Trophoblast cell (in vitro differentiated cells and primary cell): ENCODE data around the gene PCDHGB6.
"Not testable (repeated sequence)": the region's sequence is repeated elsewhere in the genome, so short reads cannot be mapped to it uniquely, and the experiment has no call there.

Experiments used
- DNase-seq, 2 donors: peaks; one replicate each; pipeline ENCODE4 v3.0.0-alpha.2; 2016
- H2AFZ ChIP-seq: 2 replicates; pipeline ENCODE4 v1.6.1; 2013; ENCODE audit warnings: low read length, moderate library complexity, mild to moderate bottlenecking; ENCODE audit not compliant: insufficient read depth, poor library complexity
- H2AK5ac ChIP-seq: 2 replicates; pipeline ENCODE4 v1.6.1; 2013; ENCODE audit warnings: mild to moderate bottlenecking, low read length
- H2BK120ac ChIP-seq: 2 replicates; pipeline ENCODE4 v1.6.1; 2013; ENCODE audit warnings: low read length, mild to moderate bottlenecking, moderate library complexity; ENCODE audit not compliant: insufficient read depth, poor library complexity
- H2BK12ac ChIP-seq: 2 replicates; pipeline ENCODE4 v1.6.1; 2013; ENCODE audit warnings: mild to moderate bottlenecking, low read length, moderate library complexity
- H2BK5ac ChIP-seq: 2 replicates; pipeline ENCODE4 v1.6.1; 2013; ENCODE audit warnings: low read length, low read depth, moderate library complexity, mild to moderate bottlenecking; ENCODE audit not compliant: poor library complexity
- H3K14ac ChIP-seq: 2 replicates; pipeline ENCODE4 v1.6.1; 2013; ENCODE audit warnings: mild to moderate bottlenecking, low read length
- H3K18ac ChIP-seq: 2 replicates; pipeline ENCODE4 v1.6.1; 2013; ENCODE audit warnings: mild to moderate bottlenecking, low read length
- H3K23ac ChIP-seq: 2 replicates; pipeline ENCODE4 v1.6.1; 2013; ENCODE audit warnings: low read length
- H3K27ac ChIP-seq: 2 replicates; pipeline ENCODE4 v1.5.1; 2013; ENCODE audit warnings: low read depth, mild to moderate bottlenecking, inconsistent platforms, low read length, moderate library complexity
- H3K27me3 ChIP-seq: 2 replicates; pipeline ENCODE4 v1.6.1; 2013; ENCODE audit warnings: inconsistent platforms, mild to moderate bottlenecking, low read length, moderate library complexity; ENCODE audit not compliant: insufficient read depth
- H3K36me3 ChIP-seq, 2 experiments: 1 replicate in 1 of 2; 2 replicates in 1 of 2; pipeline ENCODE4 v1.6.1; 2013; ENCODE audit warnings: low read length in 2 of 2, mild to moderate bottlenecking in 2 of 2, moderate library complexity in 1 of 2; ENCODE audit not compliant: insufficient read depth in 2 of 2, control insufficient read depth in 1 of 2
- H3K4ac ChIP-seq: 2 replicates; pipeline ENCODE4 v1.6.1; 2013; ENCODE audit warnings: low read depth, mild to moderate bottlenecking, low read length, moderate library complexity
- H3K4me1 ChIP-seq, 2 experiments: 1 replicate in 1 of 2; 2 replicates in 1 of 2; pipeline ENCODE4 v1.6.1; 2013; ENCODE audit warnings: low read length in 2 of 2, mild to moderate bottlenecking in 2 of 2, moderate library complexity in 1 of 2; ENCODE audit not compliant: insufficient read depth in 2 of 2, control insufficient read depth in 1 of 2
- H3K4me2 ChIP-seq: 2 replicates; pipeline ENCODE4 v1.6.1; 2013; ENCODE audit warnings: inconsistent platforms, mild to moderate bottlenecking, low read length, moderate library complexity
- H3K4me3 ChIP-seq: 2 replicates; pipeline ENCODE4 v1.5.1; 2013; ENCODE audit warnings: mild to moderate bottlenecking, low read depth, low read length, inconsistent platforms
- H3K79me1 ChIP-seq: one replicate; pipeline ENCODE4 v1.6.1; 2013; ENCODE audit warnings: low read length
- H3K79me2 ChIP-seq: 2 replicates; pipeline ENCODE4 v1.6.1; 2013; ENCODE audit warnings: low read length, mild to moderate bottlenecking; ENCODE audit not compliant: control insufficient read depth, insufficient read depth, poor library complexity
- H3K9ac ChIP-seq: 2 replicates; pipeline ENCODE4 v1.6.1; 2013; ENCODE audit warnings: mild to moderate bottlenecking, low read length
- H3K9me3 ChIP-seq: 2 replicates; pipeline ENCODE4 v1.6.1; 2013; ENCODE audit warnings: low read depth, mild to moderate bottlenecking, control low read depth, inconsistent platforms, low read length; ENCODE audit not compliant: insufficient read depth
- H4K12ac ChIP-seq: 2 replicates; pipeline ENCODE4 v1.6.1; 2013; ENCODE audit warnings: low read depth, mild to moderate bottlenecking, low read length, moderate library complexity
- H4K8ac ChIP-seq: 2 replicates; pipeline ENCODE4 v1.6.1; 2013; ENCODE audit warnings: low read depth, mild to moderate bottlenecking, low read length, moderate library complexity
- H4K91ac ChIP-seq: one replicate; pipeline ENCODE4 v1.6.1; 2013; ENCODE audit warnings: low read depth, mild to moderate bottlenecking, low read length, moderate library complexity
- WGBS: extraction: QIAGEN DNeasy Blood & Tissue Kit; methylation state at CpG from one replicate; pipeline ENCODE4 v1.1.7; 2013; ENCODE audit warnings: missing lambda C conversion rate; ENCODE audit not compliant: insufficient read length, insufficient coverage; ENCODE audit errors: extremely low coverage; 5-methylcytosine and 5-hydroxymethylcytosine counted together

The PCDHGB6 gene

GRCh38 chr5:141412854-141413539 is 5.2 kb downstream of the PCDHGB6 start, which contains the start of gene PCDHGA10:
PCDHGA10 (plus strand) TSS chr5:141412987; CDS start chr5:141413176, 189 bp downstream.
- H3K14ac ChIP-seq: peak within 1 kb of the TSS; percentile 34
- no peak within 1 kb of the TSS for H3K27ac ChIP-seq
- H3K79me2 ChIP-seq: no peaks in the 10 kb centered on the region
- H2BK120ac ChIP-seq: no peak within 1 kb of the TSS
- H3K4ac ChIP-seq: no peak within 1 kb of the TSS
- H3K27me3 ChIP-seq: no peaks in the 10 kb centered on the region
- H3K79me1 ChIP-seq: peaks cover 5% of the 10 kb centered on the region
- H3K9ac ChIP-seq: peak within 1 kb of the TSS; percentile 39
- peak within 1 kb of the TSS; percentile 62 for H3K4me2 ChIP-seq
- peak within 1 kb of the TSS; percentile 70 for H3K4me3 ChIP-seq
- H2BK5ac ChIP-seq: no peak within 1 kb of the TSS
- no peak within 1 kb of the TSS for H4K12ac ChIP-seq
- no peak within 1 kb of the TSS for H3K23ac ChIP-seq
- DNase-seq: peak; percentile 69 to 84
- H2AFZ ChIP-seq: no peak within 1 kb of the TSS
- peak within 1 kb of the TSS; percentile 27 for H3K18ac ChIP-seq
- H3K9me3 ChIP-seq: peaks cover 22% of the 10 kb centered on the region
- WGBS: no CpG with 5 or more reads among the region's 31 CpGs
- peaks cover 16 to 20% of the 10 kb centered on the region in 2 experiments for H3K36me3 ChIP-seq
- no peak within 1 kb of the TSS for H2BK12ac ChIP-seq
- H4K91ac ChIP-seq: peak within 1 kb of the TSS; percentile 32
- H3K4me1 ChIP-seq: peaks cover 4% of the 10 kb centered on the region in 2 experiments
- H2AK5ac ChIP-seq: no peak within 1 kb of the TSS
- no peak within 1 kb of the TSS for H4K8ac ChIP-seq

GRCh38 chr5:141413540-141414069 is 5.8 kb downstream of the PCDHGB6 start:
- H3K36me3 ChIP-seq: peaks cover 16 to 23% of the 10 kb centered on the region in 2 experiments
- H3K27me3 ChIP-seq: no peaks in the 10 kb centered on the region
- no peak overlapping the region for H2BK12ac ChIP-seq
- H2AFZ ChIP-seq: no peak overlapping the region
- H4K91ac ChIP-seq: no peak overlapping the region
- peaks cover 24% of the 10 kb centered on the region for H3K9me3 ChIP-seq
- no peak overlapping the region for H2AK5ac ChIP-seq
- no peaks in the 10 kb centered on the region for H3K79me2 ChIP-seq
- no peak overlapping the region for H3K18ac ChIP-seq
- no peak overlapping the region for H2BK5ac ChIP-seq
- no peak overlapping the region for H3K14ac ChIP-seq
- H2BK120ac ChIP-seq: no peak overlapping the region
- DNase-seq: no peak
- H3K4me1 ChIP-seq: peaks cover 6 to 8% of the 10 kb centered on the region in 2 experiments
- WGBS: no CpG with 5 or more reads among the region's 25 CpGs
- H3K4me3 ChIP-seq: peak overlapping the region; percentile 70
- H3K79me1 ChIP-seq: peaks cover 5% of the 10 kb centered on the region
- no peak overlapping the region for H3K23ac ChIP-seq
- no peak overlapping the region for H4K8ac ChIP-seq
- H4K12ac ChIP-seq: no peak overlapping the region
- H3K9ac ChIP-seq: no peak overlapping the region
- H3K27ac ChIP-seq: no peak overlapping the region
- peak overlapping the region; percentile 62 for H3K4me2 ChIP-seq
- no peak overlapping the region for H3K4ac ChIP-seq

DNA sequence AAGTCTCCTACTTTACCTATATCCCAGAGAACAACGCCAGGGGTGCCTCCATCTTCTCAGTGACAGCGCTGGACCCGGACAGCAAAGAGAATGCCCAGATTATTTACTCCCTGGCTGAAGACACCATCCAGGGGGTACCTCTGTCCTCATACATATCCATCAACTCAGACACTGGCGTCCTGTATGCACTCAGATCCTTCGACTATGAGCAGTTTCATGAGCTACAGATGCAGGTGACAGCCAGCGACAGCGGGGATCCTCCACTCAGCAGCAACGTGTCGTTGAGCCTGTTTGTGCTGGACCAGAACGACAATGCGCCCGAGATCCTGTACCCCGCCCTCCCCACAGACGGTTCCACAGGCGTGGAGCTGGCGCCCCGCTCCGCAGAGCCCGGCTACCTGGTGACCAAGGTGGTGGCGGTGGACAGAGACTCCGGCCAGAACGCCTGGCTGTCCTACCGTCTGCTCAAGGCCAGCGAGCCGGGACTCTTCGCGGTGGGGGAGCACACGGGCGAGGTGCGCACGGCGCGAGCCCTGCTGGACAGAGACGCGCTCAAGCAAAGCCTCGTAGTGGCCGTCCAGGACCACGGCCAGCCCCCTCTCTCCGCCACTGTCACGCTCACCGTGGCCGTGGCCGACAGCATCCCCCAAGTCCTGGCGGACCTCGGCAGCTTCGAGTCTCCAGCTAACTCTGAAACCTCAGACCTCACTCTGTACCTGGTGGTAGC is 6.9 kb downstream of the PCDHGB6 start:
- not testable (repeated sequence) for H3K4me2 ChIP-seq, H2AFZ ChIP-seq, H2BK12ac ChIP-seq, H2BK120ac ChIP-seq, H4K91ac ChIP-seq, H3K4me3 ChIP-seq, H3K4ac ChIP-seq, H3K23ac ChIP-seq, H4K12ac ChIP-seq, H3K27me3 ChIP-seq, DNase-seq, H2BK5ac ChIP-seq, H3K4me1 ChIP-seq, H3K18ac ChIP-seq, H3K79me1 ChIP-seq, H3K27ac ChIP-seq, H3K79me2 ChIP-seq, H3K9ac ChIP-seq, H2AK5ac ChIP-seq, H4K8ac ChIP-seq, H3K14ac ChIP-seq
- H3K36me3 ChIP-seq: peaks cover 23 to 27% of the 10 kb centered on the region in 2 experiments
- H3K9me3 ChIP-seq: peaks cover 27% of the 10 kb centered on the region
- no CpG with 5 or more reads among the region's 46 CpGs for WGBS

GRCh38 chr5:141415275-141415618 is 7.4 kb downstream of the PCDHGB6 start:
- H2BK5ac ChIP-seq, H2AK5ac ChIP-seq, H4K12ac ChIP-seq, DNase-seq, H3K18ac ChIP-seq, H3K27me3 ChIP-seq, H3K4me1 ChIP-seq, H3K23ac ChIP-seq, H2AFZ ChIP-seq, H3K27ac ChIP-seq, H3K4ac ChIP-seq, H3K4me3 ChIP-seq, H3K4me2 ChIP-seq, H4K8ac ChIP-seq, H3K79me2 ChIP-seq, H4K91ac ChIP-seq, H3K79me1 ChIP-seq, H3K14ac ChIP-seq, H3K9ac ChIP-seq, H2BK120ac ChIP-seq, H2BK12ac ChIP-seq: not testable (repeated sequence)
- Histone ChIP-seq H3K9me3 (peaks cover 24% of the 10 kb centered on the region), H3K36me3 (peaks cover 21 to 26% of the 10 kb centered on the region in 2 experiments)
- WGBS: no CpG with 5 or more reads among the region's 24 CpGs
